Measurements from ENCODE around the gene ANKMY1. TPM values are rescaled to one million over a fixed set of nuclear protein-coding genes. Genes with fewer than 3 reads are reported as not detected.
A peak's percentile ranks its signal among the peaks of the same experiment; 100 is the strongest.

ANKMY1 gene
- total and polyA plus RNA-seq, 10 donors: 7.6 to 45.5 (median 29.4) TPM

DNA sequence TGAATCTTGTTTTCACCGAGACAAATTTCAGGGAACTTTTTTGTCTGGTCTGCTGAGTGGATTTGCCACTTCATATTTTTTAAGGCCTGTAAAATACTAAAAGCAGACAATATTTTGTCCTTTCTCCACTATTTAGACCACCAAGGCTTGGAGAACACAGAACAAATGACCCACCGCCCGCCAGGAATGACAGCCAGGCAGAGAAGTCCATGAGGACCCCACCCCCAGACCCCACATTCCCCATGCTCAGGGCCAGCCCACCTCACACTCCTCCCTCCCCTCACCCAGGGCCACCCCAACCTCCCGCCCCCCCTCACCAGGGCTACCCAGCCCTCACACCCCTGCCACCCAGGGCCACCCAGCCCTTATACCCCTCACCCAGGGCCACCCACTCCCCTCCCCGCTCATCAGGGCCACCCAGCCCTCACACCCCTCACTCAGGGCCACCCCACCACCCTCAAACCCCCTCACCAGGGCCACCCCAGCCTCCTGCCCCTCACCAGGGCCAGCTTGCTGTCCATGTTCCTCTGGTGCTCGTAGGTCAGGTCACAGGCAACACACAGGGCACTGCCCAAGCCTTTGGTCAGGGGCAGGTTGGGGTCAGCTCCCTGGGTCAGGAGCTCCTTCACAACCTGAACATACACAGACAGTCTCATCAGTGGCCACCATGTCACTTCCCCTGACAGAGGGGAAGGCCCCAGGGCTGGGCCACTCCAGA is 50.6 kb downstream of the ANKMY1 start:
- Histone ChIP-seq H3K4me3 (no peak overlapping the region), H3K4me1 (no peaks in the 10 kb centered on the region), H3K9me3 (no peaks in the 10 kb centered on the region), H3K27ac (no peak overlapping the region), H3K27me3 (replicated peaks in 1 of 7) (no peaks in the 10 kb centered on the region), H3K36me3 (peaks cover 0 to 69% (median 13%) of the 10 kb centered on the region in 6 donors)
- no peak for TF ChIP-seq POLR2AphosphoS5 (IDR thresholded peaks at IDR 0.05)
- TF ChIP-seq POLR2A (IDR thresholded peaks at IDR 0.05): no peak
- TF ChIP-seq, protein P1, sequence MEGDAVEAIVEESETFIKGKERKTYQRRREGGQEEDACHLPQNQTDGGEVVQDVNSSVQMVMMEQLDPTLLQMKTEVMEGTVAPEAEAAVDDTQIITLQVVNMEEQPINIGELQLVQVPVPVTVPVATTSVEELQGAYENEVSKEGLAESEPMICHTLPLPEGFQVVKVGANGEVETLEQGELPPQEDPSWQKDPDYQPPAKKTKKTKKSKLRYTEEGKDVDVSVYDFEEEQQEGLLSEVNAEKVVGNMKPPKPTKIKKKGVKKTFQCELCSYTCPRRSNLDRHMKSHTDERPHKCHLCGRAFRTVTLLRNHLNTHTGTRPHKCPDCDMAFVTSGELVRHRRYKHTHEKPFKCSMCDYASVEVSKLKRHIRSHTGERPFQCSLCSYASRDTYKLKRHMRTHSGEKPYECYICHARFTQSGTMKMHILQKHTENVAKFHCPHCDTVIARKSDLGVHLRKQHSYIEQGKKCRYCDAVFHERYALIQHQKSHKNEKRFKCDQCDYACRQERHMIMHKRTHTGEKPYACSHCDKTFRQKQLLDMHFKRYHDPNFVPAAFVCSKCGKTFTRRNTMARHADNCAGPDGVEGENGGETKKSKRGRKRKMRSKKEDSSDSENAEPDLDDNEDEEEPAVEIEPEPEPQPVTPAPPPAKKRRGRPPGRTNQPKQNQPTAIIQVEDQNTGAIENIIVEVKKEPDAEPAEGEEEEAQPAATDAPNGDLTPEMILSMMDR (IDR thresholded peaks at IDR 0.05 in 8 of 11, conservative IDR thresholded peaks at IDR 0.05 in 3 of 11): no peak
- DNase-seq: no peak
- intact Hi-C loops (cut with DNase I; ENCODE audit: low total_unique reads): no loop called here
- WGBS, 5 donors: 93 to 97% (median 96%) methylated on average over 5 to 6 of the region's 6 CpGs

DNA sequence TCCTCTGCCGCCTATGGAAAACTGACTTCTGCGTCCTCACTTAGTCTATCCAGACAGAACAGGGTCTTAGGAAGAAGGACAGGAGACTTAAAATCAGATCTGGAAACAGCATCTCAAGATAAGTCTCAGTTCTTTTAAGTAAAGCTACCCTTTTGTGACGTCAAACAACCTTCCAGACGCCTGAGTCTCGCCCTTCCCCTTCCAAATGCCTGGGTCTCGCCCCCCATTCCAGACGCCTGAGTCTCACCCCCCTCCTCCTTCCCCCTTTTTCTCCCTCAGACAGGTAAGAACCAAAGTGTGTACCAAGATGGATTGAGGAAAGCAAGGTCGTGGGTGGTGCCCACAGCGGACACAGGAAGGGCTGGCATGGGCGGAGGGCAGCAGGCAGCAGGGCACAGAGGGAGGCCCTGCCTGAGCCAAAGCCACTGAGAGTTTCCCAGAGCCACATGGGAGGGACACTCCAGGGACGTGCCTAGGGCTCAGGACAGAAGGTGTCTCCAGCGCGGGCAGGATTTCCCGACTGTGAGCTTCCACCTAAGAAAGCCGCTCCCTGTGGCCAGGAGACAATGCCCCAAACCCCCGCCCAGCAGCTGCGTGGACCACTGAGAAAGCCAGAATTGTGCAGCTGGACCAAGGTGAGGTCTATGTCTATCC is 51.3 kb downstream of the ANKMY1 start:
- intact Hi-C loops (cut with DNase I; ENCODE audit: low total_unique reads): no loop called here
- TF ChIP-seq, protein P1 (IDR thresholded peaks at IDR 0.05 in 8 of 11, conservative IDR thresholded peaks at IDR 0.05 in 3 of 11): no peak
- TF ChIP-seq POLR2A (IDR thresholded peaks at IDR 0.05): no peak
- TF ChIP-seq POLR2AphosphoS5 (IDR thresholded peaks at IDR 0.05): no peak
- DNase-seq: peak; percentile 38
- WGBS, 5 donors: 83 to 89% (median 86%) methylated on average over 15 to 17 of the region's 17 CpGs
- Histone ChIP-seq H3K4me1 (no peaks in the 10 kb centered on the region), H3K9me3 (no peaks in the 10 kb centered on the region), H3K4me3 (no peak overlapping the region), H3K27me3 (replicated peaks in 1 of 7) (no peaks in the 10 kb centered on the region), H3K27ac (no peak overlapping the region), H3K36me3 (peaks cover 0 to 62% (median 7%) of the 10 kb centered on the region in 6 donors)

DNA sequence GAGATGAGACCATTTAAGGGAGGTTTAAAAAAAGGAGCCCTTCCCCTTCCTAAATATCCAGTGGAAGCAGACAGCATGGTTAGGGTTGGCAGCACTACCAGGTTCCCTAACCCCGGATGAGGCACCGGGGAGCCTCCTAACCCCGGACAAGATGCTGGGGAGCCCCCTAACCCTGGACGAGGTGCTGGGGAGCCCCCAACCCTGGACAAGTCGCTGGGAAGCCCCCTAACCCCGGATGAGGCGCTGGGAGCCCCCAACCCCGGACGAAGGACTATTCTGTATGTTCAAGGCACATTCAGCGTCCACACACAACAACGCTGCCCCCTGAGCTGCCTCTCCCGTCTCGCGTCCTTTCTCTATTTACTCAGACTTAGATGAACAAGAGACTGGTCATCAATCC is 51.9 kb downstream of the ANKMY1 start:
- TF ChIP-seq POLR2A (IDR thresholded peaks at IDR 0.05) (no peak), POLR2AphosphoS5 (IDR thresholded peaks at IDR 0.05) (no peak)
- TF ChIP-seq, protein P1 (IDR thresholded peaks at IDR 0.05 in 8 of 11, conservative IDR thresholded peaks at IDR 0.05 in 3 of 11): no peak
- 84 to 93% (median 89%) methylated on average over 14 of the region's 14 CpGs for WGBS, 5 donors
- Histone ChIP-seq H3K9me3 (no peaks in the 10 kb centered on the region), H3K4me3 (no peak overlapping the region), H3K27ac (no peak overlapping the region), H3K36me3 (peaks cover 0 to 57% (median 4%) of the 10 kb centered on the region in 6 donors), H3K4me1 (no peaks in the 10 kb centered on the region), H3K27me3 (replicated peaks in 1 of 7) (no peaks in the 10 kb centered on the region)
- intact Hi-C loops (cut with DNase I; ENCODE audit: low total_unique reads): no loop called here
- peak; percentile 56 for DNase-seq

DNA sequence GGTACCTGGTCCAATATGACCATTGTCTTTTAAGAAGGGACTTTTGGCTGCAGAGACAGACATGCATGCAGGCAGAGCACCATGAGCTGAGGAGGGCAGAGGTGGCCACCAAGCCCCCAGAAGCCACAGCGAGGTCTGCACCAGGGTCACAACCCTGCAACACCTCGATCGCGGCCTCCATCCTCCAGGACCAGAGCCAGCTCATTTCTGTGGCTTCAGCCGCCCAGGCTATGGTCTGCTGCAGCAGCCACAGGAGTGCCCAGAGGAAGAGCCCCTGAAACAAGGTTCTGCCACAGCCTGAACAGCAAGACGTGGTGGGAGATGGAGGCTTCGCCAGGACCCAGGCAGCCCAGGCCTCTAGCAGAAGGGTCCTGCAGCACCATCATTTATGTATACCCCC is 53.9 kb downstream of the ANKMY1 start:
- H3K27ac ChIP-seq: no peak overlapping the region
- H3K4me3 ChIP-seq: no peak overlapping the region
- intact Hi-C loops (cut with DNase I; ENCODE audit: low total_unique reads): no loop called here
- H3K9me3 ChIP-seq: no peaks in the 10 kb centered on the region
- no peaks in the 10 kb centered on the region for H3K4me1 ChIP-seq
- H3K36me3 ChIP-seq: peaks cover 0 to 61% (median 13%) of the 10 kb centered on the region in 6 donors
- no peaks in the 10 kb centered on the region for H3K27me3 ChIP-seq (replicated peaks in 1 of 7)
- TF ChIP-seq, protein P1 (IDR thresholded peaks at IDR 0.05 in 8 of 11, conservative IDR thresholded peaks at IDR 0.05 in 3 of 11): no peak
- no peak for TF ChIP-seq POLR2AphosphoS5 (IDR thresholded peaks at IDR 0.05)
- no peak for TF ChIP-seq POLR2A (IDR thresholded peaks at IDR 0.05)
- DNase-seq: peak; percentile 30
- WGBS, 5 donors: 92 to 96% (median 95%) methylated on average over 7 of the region's 7 CpGs

Data from spleen (tissue), 11 donors.